Nucleus accumbens (tissue), 56 donors: Measurements from ENCODE around the gene HS3ST3B1.

ENCODE experiments used
- DNase-seq, 56 donors: peaks; one replicate each; lab custom pipeline; 2025; lab: John Stamatoyannopoulos, UW

HS3ST3B1 gene

DNA sequence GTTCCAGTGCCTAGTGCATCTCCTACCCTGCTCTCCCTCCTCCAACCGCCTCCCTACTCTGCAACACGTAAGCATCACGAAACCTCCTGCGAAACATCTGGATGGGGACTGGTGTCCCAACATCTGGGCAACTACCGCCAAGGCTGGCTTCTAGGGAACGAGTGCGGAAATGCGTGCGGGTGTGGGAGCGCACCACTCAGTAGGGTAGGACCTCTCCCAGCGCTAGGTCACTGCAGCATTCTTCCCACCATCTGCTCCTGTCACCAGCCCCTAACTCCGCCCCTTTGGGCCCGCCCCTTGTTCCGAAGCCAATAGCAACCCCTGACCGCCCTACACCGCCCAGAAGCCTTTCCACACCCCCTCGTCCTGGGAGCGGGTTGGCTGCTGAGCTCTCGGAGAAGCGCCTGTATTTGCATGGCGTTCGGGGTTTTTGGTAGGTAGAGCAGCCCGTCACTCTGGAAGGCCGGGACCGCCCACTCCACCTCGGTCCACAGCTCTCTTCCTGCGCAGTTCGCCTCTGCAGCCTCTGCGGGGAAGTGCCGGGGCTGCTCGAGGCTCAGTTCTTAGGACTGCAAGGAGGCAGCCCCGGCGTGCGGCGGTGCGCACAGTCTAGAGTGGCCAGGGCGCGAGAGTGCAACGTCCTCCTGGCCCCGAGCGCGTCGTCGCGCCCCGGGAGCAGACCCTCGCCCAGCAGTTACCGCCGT, at the start of gene HS3ST3B1:
Gene HS3ST3B1, plus strand, starts transcription at position 507 of the 704 bp plus-strand sequence. CDS start 438 bp downstream, outside the sequence.
- peak in 51 of 56 donors; percentile 5 to 87 (median 64) for DNase-seq

DNA sequence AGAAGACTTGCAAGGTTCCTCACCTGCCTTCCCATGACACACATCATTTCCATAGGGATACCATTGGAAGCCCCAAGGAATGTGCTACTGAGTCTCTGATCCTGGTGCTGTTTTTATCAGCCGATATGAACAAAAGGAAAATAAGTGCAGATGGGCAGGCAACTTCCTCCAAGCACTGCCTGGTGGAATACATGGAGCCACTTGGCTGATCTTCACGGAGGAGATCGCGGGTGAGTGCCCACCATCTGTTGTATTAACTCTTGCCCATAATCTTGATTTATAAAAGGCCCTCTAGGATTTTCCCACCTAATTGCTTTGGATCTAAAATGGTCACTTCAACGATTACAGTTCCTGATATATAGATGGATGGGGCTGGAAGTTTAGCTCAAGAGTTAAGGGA, 39.5 kb upstream of the HS3ST3B1 start:
- no peak for DNase-seq

DNA sequence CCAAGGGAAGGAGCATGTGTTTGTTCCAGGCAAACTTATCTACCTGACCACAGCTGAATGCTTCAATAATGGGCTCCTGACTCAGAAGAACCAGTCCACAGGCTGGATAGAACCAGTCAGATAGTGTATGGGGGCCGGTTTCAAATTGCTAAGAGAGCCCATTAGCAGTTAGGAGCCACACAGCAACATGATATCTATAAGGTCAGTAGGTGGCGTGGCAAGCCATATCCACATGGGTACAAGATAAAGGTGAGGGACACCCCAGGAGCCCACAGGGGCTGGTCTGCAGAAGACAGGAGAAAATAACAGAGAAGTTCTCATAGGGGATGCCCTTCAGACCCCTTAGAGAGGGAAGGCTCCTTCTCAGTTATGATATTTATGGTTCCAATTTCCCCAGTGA, 32.6 kb upstream of the HS3ST3B1 start:
- DNase-seq: no peak

DNA sequence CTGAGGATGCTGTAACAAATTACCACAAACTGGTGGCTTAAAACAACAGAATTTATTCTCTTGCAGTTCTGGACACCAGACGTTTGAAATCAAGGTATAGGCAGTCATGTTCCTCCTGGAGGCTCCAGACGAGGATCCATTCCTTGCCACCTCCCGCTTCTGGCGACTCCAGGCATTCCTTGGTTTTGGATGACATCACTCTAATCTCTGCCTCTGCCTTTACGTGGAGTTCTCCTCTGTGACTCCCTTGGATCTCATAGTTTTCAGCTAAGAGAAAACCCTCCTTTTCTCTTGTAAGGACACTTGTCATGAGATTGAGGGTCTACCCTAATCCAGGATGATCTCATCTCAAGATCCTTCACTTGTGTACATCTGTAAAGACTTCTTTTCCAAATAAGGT, 31.4 kb upstream of the HS3ST3B1 start:
- DNase-seq: no peak

DNA sequence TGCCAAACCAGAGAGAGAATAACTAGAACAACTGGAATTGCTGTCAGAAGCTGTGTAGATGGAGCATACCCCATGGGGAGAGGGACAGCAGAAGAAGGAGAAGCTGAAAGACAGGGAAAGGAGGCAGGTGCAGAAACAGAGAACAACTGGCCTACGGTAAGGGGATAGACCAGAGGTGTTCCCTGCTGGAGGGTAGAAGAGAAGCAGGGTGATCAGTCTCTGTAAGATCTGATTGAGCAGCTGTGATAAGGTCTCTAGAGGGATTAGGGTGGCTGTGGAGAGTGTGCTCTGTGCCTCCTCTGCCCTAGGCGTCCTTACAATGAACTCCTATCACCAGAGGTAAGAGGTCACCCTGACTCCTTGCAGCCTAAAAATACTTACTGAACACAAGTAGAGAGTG, 30.4 kb upstream of the HS3ST3B1 start:
- DNase-seq: no peak

DNA sequence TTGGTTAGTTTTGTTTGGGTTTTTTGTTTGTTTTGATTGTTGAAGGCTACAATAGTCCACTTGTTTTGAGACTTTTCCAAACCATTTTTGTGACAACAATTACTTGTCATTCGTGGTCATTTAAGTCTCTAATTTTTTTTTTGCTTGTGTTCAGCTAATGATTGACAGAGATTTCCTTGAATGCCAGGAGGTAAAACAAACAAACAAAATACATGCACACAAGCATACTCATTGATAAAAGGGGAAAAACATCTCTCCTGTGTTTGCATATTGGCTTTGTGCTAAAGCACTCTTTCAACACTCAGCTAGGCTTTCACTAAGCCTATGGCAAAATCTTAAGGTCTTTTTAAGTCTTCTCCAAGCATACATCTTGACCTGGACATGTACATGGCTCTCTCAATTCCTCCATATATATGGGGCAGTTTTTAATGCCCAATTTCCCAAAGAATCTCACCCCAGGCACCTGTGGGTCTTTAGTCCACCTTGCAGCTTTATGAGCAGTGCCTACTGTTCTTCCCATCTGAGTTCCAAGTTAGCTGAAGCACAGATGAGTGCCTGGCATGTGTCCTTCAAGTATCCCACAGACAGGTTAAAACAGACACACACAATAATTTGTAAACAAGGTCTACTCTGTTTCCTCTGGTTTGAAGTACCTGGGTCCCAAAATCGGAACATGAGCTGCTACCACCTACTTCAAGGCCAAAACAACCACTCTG, 24.2 kb upstream of the HS3ST3B1 start:
- DNase-seq: no peak

DNA sequence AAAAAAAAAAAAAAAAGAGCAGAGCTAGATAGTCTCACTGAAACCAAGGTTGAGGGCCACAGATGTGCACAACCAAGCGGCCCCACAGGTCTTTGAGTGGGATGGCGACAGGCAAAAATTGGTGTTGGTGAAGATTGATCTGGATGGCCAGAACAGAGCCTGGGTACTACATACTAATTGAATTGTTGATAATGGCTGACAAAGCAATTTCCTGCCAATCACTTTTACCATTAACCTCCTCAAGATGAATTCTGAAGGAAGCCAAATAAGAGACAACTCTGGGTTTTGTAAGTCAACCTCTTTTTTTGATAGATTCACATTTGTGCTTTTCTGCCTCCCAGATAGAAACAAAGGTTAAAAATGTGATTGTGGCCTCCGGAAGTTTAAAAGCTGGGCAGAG, 19.4 kb upstream of the HS3ST3B1 start:
- no peak for DNase-seq

DNA sequence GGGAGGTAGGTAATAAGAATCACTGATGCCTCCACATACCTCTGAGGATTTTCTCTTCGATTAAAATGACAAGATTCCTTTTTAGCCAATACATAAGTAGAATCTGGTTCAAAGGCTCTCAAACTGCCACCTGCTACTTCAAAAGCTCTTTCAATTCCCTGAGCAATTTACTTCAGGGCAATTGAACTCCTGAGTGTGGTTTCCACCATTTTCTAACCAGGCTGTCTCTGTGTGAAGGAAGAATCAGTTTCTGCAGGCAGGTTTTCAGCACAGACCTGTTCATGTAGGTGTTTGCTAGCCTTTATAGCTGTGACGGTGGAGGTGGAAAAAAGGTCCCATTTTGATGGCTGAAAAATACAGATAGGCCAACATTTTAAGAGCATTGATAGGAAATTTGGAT, 18.2 kb upstream of the HS3ST3B1 start:
- no peak for DNase-seq

DNA sequence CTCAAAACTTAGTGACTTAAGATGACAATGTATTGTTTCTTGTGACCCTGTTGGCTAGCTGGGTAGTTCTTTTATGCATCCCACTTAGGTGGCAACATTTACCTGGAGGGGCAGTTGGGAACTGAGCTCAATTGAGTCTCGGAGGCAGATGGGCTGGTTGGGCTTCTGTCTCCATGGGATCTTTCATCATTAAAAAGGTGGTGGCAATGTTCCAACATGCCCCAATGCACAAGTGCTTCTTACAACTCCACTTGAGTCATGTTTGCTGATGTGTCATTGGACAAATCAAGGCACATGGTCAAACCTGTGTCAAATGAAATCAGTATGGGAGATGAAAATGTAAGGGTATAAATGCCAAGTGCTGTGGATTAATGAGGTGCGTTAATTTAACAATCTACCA, 11.7 kb upstream of the HS3ST3B1 start:
- no peak for DNase-seq

DNA sequence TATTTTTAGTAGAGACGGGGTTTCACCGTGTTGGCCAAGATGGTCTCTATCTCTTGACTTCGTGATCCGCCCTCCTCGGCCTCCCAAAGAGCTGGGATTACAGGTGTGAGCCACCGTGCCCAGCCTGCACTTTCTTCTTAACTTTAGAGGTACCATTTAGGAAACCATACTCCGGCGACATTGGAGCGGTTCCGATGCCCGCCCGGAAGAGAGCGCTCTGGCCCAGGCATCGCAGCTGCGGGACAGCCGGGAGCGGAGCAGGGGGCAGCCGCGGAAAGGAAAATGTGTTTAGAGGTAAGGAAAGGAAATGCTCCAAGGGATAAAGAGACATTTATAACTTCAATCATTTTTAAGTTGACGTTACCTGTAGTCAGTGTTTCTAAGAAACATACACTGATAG, 6.0 kb upstream of the HS3ST3B1 start:
- no peak for DNase-seq

DNA sequence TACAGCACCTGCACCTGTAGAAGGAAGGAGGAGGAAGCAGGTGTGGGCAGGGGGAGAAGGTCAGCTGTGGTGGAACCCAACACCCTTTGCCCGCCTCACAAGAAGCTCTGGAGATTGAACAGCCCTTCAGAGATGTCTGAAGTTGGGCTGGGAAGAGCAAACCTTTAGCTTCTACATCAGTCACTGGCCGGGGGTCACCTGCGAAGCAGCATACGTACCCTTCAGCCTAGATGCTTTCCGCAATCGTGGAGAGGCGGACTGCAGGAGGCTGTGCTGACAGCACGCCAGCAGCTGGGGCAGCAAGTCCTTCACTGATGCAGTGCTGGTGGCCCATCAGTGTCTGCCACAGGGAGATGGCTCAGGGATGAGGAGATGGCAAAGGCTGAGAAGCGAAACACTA, 5.2 kb upstream of the HS3ST3B1 start:
- no peak for DNase-seq

DNA sequence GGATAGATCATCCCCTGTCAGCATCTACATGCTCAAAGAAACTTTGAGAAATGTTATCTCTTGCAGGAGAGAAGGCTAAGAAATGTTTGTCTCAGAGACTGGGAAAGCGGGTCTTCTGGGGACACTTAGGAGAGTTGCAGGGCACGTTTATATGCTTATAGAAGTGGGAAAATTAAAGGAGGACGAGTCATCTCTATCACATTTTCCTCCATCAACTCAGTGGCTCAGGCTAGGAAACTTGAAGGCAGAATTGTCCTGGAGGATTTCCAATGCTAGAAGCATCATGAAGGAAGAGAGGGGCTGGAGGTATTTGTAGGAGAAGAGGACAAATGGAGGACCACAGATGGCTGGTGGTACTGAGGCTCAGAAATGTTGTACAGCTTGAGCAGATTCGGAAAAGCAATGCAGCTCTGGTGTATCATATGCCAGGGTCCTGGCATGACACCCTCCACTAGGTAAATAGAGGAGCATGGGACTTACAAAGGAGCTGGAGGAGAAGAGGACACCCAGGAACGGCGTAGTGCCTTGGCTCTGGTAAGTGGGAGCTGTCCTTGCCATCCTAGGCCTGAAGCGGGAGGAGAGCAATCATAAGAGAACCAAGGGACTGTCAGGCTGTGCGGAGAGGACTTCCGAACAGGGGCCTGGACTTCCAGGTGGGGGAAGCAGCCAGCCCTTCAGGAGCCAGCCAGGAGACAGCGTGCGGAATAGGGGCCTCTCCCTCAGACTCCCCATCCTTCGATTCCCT, 4.5 kb upstream of the HS3ST3B1 start:
- no peak for DNase-seq

DNA sequence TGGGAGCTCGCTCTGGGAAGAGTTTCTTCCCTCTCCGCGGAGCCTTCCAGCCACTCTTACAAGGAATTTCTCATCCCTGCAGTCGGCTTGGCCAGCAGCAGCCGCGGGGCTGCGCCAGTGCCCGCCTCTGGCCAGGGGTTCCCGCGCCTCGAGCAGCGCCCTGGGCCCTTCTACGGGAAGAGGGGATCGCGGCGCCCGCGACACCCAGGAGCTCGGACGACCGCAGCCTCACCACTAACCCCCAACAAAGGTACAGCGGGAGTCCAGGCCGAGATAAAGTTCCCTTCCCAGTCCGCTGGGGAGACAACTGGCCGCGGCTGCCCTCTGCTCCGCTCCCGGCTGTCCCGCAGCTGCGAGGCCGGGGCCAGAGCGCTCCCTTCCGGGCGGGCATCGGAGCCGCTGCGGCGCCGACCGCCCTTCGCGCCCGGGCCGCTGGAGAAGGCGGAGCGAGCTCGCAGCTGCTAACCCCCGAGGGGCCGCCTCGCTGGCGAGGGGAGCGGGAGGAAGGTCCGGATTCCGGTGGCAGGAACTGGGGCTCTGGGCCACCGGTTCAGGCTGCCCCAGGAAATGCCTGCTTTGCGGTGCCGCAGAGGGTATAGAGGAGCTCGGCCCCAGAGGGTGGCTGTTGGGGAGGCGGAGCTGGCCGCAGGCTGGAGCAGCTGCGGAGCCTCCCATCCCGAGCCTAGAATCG, 3.6 kb upstream of the HS3ST3B1 start:
- DNase-seq: no peak

DNA sequence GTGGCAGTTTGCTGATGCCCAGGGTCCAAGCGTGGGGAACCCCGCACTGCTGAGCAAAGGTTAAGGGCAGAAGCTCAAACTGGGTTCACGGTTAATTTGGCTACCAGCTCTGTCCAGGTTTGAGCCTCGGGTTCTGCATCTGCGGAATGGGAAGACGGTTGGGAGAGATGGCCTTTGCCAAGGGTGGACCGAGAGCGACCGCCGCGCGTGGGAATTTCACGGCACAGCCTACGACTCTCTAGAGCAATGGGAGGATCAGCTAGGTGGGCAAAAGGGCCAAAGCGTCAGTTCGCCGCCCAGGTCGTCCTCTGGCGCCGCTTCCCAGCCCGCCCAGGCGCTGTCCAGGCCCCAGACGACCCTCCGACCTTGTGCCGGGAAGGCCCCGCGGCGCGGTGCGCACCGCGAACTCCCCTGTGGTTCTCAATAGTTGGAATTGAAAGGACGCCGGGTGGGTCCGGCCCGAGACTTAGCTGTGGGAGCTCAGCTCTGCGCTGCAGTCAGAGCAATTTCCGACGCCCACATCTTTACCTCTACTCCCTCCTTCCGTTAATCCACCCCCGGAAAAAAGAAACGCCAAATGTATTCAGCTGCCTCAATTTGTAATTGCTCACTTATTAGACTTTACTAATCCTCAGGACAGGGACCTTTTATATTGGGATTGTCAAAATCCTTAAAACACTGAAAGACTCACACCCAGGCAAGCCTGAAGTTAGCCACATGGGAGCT, 2.5 kb upstream of the HS3ST3B1 start:
- no peak for DNase-seq

DNA sequence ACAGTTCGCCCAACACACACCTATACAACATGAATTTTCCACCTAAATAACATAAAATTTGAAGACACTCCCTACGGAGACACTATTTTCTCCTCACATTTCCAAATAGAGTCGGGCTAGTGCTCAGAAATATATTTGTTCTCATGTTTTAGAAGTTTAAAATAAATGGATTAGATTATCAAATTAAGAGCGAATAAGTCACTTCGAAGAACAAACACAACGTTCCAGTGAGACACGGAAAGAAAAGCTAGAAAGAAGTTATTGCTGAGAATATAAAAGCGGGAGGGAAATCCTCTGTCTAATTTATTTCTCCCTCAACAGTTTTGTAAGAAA, 2.0 kb upstream of the HS3ST3B1 start:
- no peak for DNase-seq

DNA sequence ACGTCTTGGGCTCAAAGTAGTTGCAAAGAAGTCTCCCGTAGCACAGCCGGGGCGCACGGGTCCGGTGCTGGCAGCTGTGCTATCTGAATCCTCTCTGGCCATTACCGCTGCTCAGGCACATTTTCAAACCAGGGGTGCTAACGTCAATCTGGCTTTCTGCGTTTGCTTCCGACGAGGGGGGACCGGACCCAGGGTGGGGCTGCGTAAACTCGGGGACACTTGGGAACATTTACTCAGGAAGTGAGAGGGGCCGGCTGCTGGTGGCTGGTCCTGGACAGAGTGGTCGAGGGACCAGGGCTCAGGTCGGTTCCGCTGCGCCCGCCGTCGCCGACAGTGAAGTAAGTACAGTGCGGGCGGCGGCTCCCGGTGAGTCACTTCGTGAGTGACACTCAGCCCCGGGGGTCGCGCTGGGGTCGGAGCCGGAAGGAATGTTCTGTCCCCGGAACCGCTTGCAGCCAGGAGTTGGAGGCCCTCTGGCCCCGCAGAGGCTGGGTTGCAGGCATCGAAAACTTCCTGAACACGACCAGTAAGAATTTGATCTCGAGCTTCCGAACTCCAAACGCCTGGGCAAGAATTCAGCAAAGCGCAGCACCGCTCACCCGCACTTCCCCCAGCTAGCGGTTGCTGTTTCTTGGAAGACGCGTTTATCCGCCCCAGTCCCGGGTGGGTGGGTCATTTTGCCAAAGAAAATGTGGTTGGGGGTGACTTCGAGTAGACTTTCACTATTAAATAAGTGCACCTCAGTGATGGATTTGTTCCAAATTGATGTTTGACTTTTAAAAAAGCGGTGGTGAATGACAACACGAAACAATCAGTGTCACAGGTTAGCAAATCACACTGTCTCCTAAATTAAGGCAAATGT, 1.4 kb upstream of the HS3ST3B1 start:
- DNase-seq: peak in 1 of 56 donors; percentile 0

DNA sequence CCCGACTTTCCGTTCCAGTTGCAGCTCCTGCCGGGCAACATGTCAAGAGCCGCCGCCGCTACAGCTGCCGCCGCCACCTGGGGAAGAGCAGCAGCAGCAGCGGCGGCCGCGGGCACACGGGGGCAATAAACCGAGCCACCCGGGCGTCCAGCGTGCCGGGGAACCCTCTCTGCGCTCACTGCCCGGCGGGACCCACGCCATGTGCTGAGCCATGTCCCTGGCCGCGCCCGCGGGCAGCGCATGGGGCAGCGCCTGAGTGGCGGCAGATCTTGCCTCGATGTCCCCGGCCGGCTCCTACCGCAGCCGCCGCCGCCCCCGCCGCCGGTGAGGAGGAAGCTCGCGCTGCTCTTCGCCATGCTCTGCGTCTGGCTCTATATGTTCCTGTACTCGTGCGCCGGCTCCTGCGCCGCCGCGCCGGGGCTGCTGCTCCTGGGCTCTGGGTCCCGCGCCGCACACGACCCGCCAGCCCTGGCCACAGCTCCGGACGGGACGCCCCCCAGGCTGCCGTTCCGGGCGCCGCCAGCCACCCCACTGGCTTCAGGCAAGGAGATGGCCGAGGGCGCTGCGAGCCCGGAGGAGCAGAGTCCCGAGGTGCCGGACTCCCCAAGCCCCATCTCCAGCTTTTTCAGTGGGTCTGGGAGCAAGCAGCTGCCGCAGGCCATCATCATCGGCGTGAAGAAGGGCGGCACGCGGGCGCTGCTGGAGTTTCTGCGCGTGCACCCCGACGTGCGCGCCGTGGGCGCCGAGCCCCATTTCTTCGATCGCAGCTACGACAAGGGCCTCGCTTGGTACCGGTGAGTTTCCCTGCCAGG, 604 bp downstream of the HS3ST3B1 start:
- DNase-seq: no peak

DNA sequence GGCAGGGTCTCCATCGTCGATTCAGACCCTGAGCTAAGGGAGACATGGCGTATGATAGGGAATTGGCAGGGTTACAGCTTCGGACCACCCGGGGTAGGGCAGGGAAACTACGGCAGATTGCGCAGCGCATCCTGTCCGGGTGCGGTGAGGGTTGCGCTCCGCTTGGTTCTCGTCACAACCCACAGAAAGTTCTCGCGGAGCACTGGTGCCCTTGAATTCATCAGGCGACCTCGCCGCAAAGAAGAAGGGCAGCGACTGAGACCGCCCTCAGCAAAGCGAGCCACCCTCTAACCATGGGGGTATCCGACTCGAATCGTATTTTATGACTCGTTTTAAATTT, 1.2 kb downstream of the HS3ST3B1 start:
- DNase-seq: no peak
